ENCODE data around the gene ANTXR2.

The ANTXR2 gene

DNA sequence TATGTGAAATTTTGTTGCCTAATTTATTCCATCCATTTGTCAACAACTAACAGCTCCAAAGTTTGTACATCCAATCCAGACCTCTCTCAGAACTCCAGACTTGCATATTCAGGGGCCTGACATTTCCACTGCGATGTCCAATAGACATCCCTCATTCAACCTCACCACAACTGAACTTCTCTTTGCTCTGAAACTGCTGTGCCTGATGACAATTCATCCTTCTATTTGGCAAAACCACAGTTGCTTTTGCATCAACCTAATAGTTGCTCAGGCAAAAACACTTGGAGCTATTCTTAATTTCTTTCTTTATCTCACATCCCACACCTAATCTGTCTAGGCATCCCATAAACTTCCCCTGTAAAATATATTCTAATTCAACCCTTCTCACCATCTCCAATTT is 56.5 kb downstream of the ANTXR2 start:
- DNase-seq (ENCODE audit: low read depth in 2 of 2): peak in 1 of 2 donors; percentile 23
- no peak overlapping the region for H3K4me3 ChIP-seq (replicated peaks in 1 of 2; ENCODE audit: low read depth in 2 of 2, low read length in 2 of 2)
- TF ChIP-seq, protein P1, sequence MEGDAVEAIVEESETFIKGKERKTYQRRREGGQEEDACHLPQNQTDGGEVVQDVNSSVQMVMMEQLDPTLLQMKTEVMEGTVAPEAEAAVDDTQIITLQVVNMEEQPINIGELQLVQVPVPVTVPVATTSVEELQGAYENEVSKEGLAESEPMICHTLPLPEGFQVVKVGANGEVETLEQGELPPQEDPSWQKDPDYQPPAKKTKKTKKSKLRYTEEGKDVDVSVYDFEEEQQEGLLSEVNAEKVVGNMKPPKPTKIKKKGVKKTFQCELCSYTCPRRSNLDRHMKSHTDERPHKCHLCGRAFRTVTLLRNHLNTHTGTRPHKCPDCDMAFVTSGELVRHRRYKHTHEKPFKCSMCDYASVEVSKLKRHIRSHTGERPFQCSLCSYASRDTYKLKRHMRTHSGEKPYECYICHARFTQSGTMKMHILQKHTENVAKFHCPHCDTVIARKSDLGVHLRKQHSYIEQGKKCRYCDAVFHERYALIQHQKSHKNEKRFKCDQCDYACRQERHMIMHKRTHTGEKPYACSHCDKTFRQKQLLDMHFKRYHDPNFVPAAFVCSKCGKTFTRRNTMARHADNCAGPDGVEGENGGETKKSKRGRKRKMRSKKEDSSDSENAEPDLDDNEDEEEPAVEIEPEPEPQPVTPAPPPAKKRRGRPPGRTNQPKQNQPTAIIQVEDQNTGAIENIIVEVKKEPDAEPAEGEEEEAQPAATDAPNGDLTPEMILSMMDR (IDR thresholded peaks at IDR 0.05; ENCODE audit: low read depth, low read length): no peak

DNA sequence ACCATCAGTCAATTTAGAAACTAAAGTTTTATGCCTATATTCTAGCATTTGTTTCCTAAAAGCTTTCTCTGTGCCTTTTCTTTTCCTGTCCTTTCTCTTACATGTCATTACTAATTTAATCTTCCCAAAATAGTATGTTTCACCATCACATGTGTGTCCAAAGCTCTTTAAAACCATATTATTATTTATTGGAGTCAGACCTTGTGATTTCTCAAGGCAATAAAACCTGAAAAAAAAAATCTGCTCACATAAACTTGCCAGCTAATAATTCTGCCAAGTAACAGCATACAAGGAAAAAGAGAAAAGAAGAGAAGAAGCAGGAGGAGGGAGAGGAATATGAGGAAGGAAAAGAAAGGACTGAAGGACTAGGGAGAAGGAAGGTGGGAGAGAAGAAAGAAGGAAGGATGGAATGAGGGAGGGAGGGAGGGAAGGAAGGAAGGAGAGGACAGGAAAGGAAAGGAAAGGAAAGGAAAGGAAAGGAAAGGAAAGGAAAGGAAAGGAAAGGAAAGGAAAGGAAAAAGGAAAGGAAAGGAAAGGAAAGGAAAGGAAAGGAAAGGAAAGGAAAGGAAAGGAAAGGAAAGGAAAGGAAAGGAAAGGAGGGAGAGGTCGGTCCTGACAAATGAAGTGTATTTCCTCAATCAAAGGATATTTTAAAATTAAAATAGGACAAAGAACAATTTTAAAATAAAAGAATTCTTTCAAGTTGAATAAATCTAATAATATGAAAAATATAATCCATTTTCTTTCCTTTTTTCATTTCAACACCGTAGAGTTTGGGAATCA is 57.4 kb downstream of the ANTXR2 start:
- no peak for DNase-seq (ENCODE audit: low read depth in 2 of 2)
- TF ChIP-seq, protein P1 (IDR thresholded peaks at IDR 0.05; ENCODE audit: low read depth, low read length): no peak
- H3K4me3 ChIP-seq (replicated peaks in 1 of 2; ENCODE audit: low read depth in 2 of 2, low read length in 2 of 2): no peak overlapping the region

DNA sequence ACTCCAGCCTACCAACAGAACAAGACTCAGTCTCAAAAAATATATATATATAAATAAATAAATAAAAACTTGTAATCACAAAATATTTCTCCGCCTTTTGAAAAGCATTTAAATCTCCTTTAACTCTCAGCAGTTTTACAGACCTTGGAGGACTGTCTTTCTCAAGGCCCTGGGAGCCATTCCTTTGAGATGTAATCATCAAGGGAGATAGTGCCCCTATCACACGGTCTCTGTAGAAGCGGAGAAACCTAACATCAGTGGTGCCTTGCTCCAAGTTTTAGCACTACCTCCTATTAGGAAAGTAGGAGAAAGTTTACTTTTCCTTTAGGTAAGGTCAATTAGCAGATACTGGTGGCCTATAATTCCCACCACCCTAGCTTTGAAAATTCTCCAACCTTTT is 58.5 kb downstream of the ANTXR2 start:
- TF ChIP-seq, protein P1 (IDR thresholded peaks at IDR 0.05; ENCODE audit: low read depth, low read length): no peak
- DNase-seq (ENCODE audit: low read depth in 2 of 2): no peak
- H3K4me3 ChIP-seq (replicated peaks in 1 of 2; ENCODE audit: low read depth in 2 of 2, low read length in 2 of 2): no peak overlapping the region

DNA sequence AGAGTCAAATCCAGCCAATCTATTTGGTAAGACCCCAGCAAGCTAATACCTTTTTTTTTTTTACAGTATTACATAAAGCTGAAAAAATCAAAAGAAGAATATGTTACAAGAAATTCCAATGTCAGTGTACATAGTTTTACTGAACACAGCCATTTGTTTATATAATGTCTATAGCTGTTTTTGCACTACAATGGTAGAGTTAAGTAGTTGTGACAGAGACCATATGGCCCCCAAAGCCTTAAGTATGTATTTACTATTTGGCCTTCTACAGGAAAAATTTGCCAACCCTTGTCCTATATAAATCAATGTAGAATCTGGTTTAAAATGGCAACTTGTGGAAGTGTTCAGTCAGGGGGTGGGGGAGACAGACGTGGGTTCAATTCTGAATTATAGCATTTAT is 60.7 kb downstream of the ANTXR2 start:
- TF ChIP-seq, protein P1 (IDR thresholded peaks at IDR 0.05; ENCODE audit: low read depth, low read length): no peak
- no peak for DNase-seq (ENCODE audit: low read depth in 2 of 2)
- no peak overlapping the region for H3K4me3 ChIP-seq (replicated peaks in 1 of 2; ENCODE audit: low read depth in 2 of 2, low read length in 2 of 2)

DNA sequence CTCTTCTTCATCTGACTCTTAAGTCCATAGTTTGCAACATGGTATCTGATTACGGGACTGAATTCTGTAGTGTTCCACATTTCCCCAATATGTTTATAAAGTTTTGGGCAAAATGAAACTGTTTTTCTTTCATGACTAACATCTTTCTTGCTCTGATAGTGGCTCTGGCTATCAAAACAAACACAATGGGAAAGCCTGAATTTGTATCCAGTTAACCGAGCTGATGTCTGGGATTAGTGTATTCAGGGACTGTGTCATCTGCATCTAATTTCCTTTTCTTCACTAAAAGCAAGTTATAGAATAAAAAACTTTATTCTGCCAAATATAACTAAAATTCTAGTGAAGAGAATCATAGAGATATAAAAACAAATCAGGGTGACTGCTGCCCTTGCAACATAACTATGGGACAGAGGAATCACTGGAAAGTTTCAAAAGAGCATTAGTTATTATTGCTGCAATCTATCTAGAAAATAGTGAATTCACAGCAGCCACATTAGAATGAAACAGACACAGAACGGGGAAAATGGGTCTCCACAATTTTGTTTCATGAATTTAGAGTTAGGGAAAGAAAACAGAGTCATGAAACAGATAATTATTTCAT is 61.3 kb downstream of the ANTXR2 start:
- TF ChIP-seq, protein P1 (IDR thresholded peaks at IDR 0.05; ENCODE audit: low read depth, low read length): no peak
- peak; percentile 59 to 81 for DNase-seq (ENCODE audit: low read depth in 2 of 2)
- H3K4me3 ChIP-seq (replicated peaks in 1 of 2; ENCODE audit: low read depth in 2 of 2, low read length in 2 of 2): no peak overlapping the region

DNA sequence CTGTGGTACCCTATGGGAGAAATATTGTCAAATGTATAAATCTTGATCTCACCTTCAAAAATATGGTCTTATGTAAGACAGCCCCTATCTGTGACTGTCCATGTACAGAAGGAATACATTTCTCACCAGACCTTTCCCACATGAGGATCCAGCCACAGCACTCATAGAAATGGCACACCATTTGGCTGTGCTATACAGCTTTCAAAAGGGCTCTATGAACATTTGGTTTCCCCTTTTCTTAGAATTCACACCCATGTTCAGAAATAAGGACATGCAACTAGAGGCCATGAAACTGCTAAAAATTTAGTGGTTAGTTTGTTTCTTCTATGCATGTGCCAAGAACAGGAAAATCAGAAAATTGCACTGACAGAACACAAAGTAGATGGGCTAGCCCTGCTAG is 62.7 kb downstream of the ANTXR2 start:
- TF ChIP-seq, protein P1 (IDR thresholded peaks at IDR 0.05; ENCODE audit: low read depth, low read length): no peak
- H3K4me3 ChIP-seq (replicated peaks in 1 of 2; ENCODE audit: low read depth in 2 of 2, low read length in 2 of 2): no peak overlapping the region
- no peak for DNase-seq (ENCODE audit: low read depth in 2 of 2)

All from cardiac fibroblast (primary cell).